Measurements from ENCODE around the gene CECR2. TPM values are rescaled to one million over a fixed set of nuclear protein-coding genes. Genes with fewer than 3 reads are reported as not detected.
A peak's percentile ranks its signal among the peaks of the same experiment; 100 is the strongest.

CECR2 gene
- polyA plus RNA-seq, 2 donors = 0.09 to 0.33 TPM

- Histone ChIP-seq H3K9me3 (ENCODE audit: control insufficient read depth in 2 of 2, insufficient read depth in 1 of 2, low read depth in 1 of 2, low read length in 1 of 2) (no peaks in the 10 kb centered on the region), H3K4me1 (ENCODE audit: control insufficient read depth in 2 of 2, insufficient read depth in 2 of 2, low read length in 1 of 2) (no peaks in the 10 kb centered on the region), H3K27ac (ENCODE audit: low read depth in 2 of 2, low read length in 1 of 2) (no peak overlapping the region), H3K27me3 (ENCODE audit: control insufficient read depth in 1 of 2, insufficient read depth in 2 of 2, low read length in 2 of 2) (no peaks in the 10 kb centered on the region), H3K36me3 (ENCODE audit: control insufficient read depth in 2 of 2, insufficient read depth in 2 of 2, low read length in 1 of 2) (no peaks in the 10 kb centered on the region), H3K4me3 (ENCODE audit: low read depth in 1 of 2, low read length in 2 of 2) (no peak overlapping the region)
- WGBS, 2 donors = 95 to 96% methylated on average over 13 to 14 of the region's 14 CpGs
These were observed 173.2 kb downstream of the CECR2 start for GRCh38 chr22:17542452-17542851.

GRCh38 chr22:17548010-17548755 is 178.9 kb downstream of the CECR2 start:
- no peak overlapping the region for H3K27ac ChIP-seq (ENCODE audit: low read depth in 2 of 2, low read length in 1 of 2)
- no peaks in the 10 kb centered on the region for H3K36me3 ChIP-seq (ENCODE audit: control insufficient read depth in 2 of 2, insufficient read depth in 2 of 2, low read length in 1 of 2)
- H3K4me1 ChIP-seq (ENCODE audit: control insufficient read depth in 2 of 2, insufficient read depth in 2 of 2, low read length in 1 of 2) = peaks cover 0 to 2% of the 10 kb centered on the region in 2 donors
- H3K9me3 ChIP-seq (ENCODE audit: control insufficient read depth in 2 of 2, insufficient read depth in 1 of 2, low read depth in 1 of 2, low read length in 1 of 2) = no peaks in the 10 kb centered on the region
- H3K27me3 ChIP-seq (ENCODE audit: control insufficient read depth in 1 of 2, insufficient read depth in 2 of 2, low read length in 2 of 2) = no peaks in the 10 kb centered on the region
- H3K4me3 ChIP-seq (ENCODE audit: low read depth in 1 of 2, low read length in 2 of 2) = no peak overlapping the region
- WGBS, 2 donors = 92 to 93% methylated on average over 22 to 23 of the region's 23 CpGs

GRCh38 chr22:17548756-17549035 is 179.4 kb downstream of the CECR2 start:
- 90 to 93% methylated on average over 5 of the region's 5 CpGs for WGBS, 2 donors
- H3K36me3 ChIP-seq (ENCODE audit: control insufficient read depth in 2 of 2, insufficient read depth in 2 of 2, low read length in 1 of 2) = no peaks in the 10 kb centered on the region
- H3K4me3 ChIP-seq (ENCODE audit: low read depth in 1 of 2, low read length in 2 of 2) = no peak overlapping the region
- H3K27ac ChIP-seq (ENCODE audit: low read depth in 2 of 2, low read length in 1 of 2) = no peak overlapping the region
- no peaks in the 10 kb centered on the region for H3K27me3 ChIP-seq (ENCODE audit: control insufficient read depth in 1 of 2, insufficient read depth in 2 of 2, low read length in 2 of 2)
- peaks cover 0 to 2% of the 10 kb centered on the region in 2 donors for H3K4me1 ChIP-seq (ENCODE audit: control insufficient read depth in 2 of 2, insufficient read depth in 2 of 2, low read length in 1 of 2)
- H3K9me3 ChIP-seq (ENCODE audit: control insufficient read depth in 2 of 2, insufficient read depth in 1 of 2, low read depth in 1 of 2, low read length in 1 of 2) = no peaks in the 10 kb centered on the region

DNA sequence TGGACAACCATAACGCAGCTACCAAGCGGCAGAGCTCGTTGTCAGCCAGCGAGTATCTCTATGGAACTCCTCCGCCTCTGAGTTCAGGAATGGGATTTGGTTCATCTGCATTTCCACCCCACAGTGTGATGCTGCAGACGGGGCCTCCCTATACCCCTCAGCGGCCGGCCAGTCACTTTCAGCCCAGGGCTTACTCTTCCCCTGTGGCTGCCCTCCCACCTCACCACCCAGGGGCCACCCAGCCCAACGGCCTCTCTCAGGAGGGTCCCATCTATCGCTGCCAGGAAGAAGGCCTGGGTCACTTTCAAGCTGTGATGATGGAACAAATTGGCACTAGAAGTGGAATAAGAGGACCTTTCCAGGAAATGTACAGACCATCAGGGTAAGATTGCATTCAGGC is 179.9 kb downstream of the CECR2 start:
- Histone ChIP-seq H3K27me3 (ENCODE audit: control insufficient read depth in 1 of 2, insufficient read depth in 2 of 2, low read length in 2 of 2) (no peaks in the 10 kb centered on the region), H3K4me3 (ENCODE audit: low read depth in 1 of 2, low read length in 2 of 2) (no peak overlapping the region), H3K27ac (ENCODE audit: low read depth in 2 of 2, low read length in 1 of 2) (no peak overlapping the region), H3K9me3 (ENCODE audit: control insufficient read depth in 2 of 2, insufficient read depth in 1 of 2, low read depth in 1 of 2, low read length in 1 of 2) (no peaks in the 10 kb centered on the region), H3K4me1 (ENCODE audit: control insufficient read depth in 2 of 2, insufficient read depth in 2 of 2, low read length in 1 of 2) (peaks cover 0 to 2% of the 10 kb centered on the region in 2 donors), H3K36me3 (ENCODE audit: control insufficient read depth in 2 of 2, insufficient read depth in 2 of 2, low read length in 1 of 2) (no peaks in the 10 kb centered on the region)
- 88 to 89% methylated on average over 10 of the region's 10 CpGs for WGBS, 2 donors

DNA sequence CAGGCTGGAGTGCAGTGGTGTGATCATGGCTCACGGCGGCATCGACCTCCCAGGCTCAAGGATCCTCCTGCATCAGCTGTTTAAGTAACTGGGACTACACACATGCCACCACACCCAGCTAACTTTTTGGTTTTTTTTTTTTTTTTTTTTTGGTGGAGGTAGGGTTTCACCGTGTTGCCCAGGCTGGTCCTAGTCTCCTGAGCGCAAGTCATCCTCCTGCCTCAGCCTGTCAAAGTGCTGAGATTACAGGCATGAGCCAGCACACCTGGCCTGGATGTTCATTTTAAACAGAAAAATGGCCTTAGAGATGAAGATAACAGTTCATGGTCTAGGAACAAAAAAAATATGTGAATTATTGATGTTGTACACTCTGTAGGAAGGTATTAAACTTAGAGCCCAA is 180.4 kb downstream of the CECR2 start:
- 48 to 68% methylated on average over 5 of the region's 5 CpGs for WGBS, 2 donors
- H3K27me3 ChIP-seq (ENCODE audit: control insufficient read depth in 1 of 2, insufficient read depth in 2 of 2, low read length in 2 of 2) = no peaks in the 10 kb centered on the region

GRCh38 chr22:17552737-17553136 is 183.5 kb downstream of the CECR2 start:
- Histone ChIP-seq H3K27me3 (ENCODE audit: control insufficient read depth in 1 of 2, insufficient read depth in 2 of 2, low read length in 2 of 2) (no peaks in the 10 kb centered on the region), H3K36me3 (ENCODE audit: control insufficient read depth in 2 of 2, insufficient read depth in 2 of 2, low read length in 1 of 2) (no peaks in the 10 kb centered on the region), H3K9me3 (ENCODE audit: control insufficient read depth in 2 of 2, insufficient read depth in 1 of 2, low read depth in 1 of 2, low read length in 1 of 2) (no peaks in the 10 kb centered on the region), H3K4me1 (ENCODE audit: control insufficient read depth in 2 of 2, insufficient read depth in 2 of 2, low read length in 1 of 2) (peaks cover 0 to 2% of the 10 kb centered on the region in 2 donors), H3K4me3 (ENCODE audit: low read depth in 1 of 2, low read length in 2 of 2) (no peak overlapping the region), H3K27ac (ENCODE audit: low read depth in 2 of 2, low read length in 1 of 2) (no peak overlapping the region)
- WGBS, 2 donors = 50 to 52% methylated on average over 7 of the region's 7 CpGs

More for the DNA sequence above, 180.4 kb downstream of the CECR2 start:
- Histone ChIP-seq H3K9me3 (ENCODE audit: control insufficient read depth in 2 of 2, insufficient read depth in 1 of 2, low read depth in 1 of 2, low read length in 1 of 2) (no peaks in the 10 kb centered on the region), H3K4me1 (ENCODE audit: control insufficient read depth in 2 of 2, insufficient read depth in 2 of 2, low read length in 1 of 2) (peaks cover 0 to 2% of the 10 kb centered on the region in 2 donors), H3K4me3 (ENCODE audit: low read depth in 1 of 2, low read length in 2 of 2) (no peak overlapping the region), H3K36me3 (ENCODE audit: control insufficient read depth in 2 of 2, insufficient read depth in 2 of 2, low read length in 1 of 2) (no peaks in the 10 kb centered on the region), H3K27ac (ENCODE audit: low read depth in 2 of 2, low read length in 1 of 2) (no peak overlapping the region)

DNA sequence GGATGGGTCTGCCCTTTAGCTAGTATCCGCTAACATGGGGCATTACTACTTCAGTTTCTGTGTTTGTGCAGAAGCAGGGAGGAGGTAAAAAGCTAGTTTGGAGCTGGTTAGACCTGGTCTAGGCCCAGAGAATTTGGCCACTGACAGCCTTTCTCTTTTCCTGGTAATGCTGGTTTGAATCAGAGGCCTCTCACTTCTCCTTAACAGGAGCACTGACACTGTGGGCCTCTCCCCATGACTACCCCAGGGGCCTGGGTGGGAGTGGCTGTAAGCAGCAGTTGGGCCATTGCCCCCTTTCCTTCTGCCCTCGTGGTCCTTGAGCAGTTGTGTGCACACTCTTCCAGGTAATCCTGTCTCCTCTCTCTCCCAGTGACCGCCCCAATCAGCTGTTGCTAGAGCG is 185.6 kb downstream of the CECR2 start:
- Histone ChIP-seq H3K27me3 (ENCODE audit: control insufficient read depth in 1 of 2, insufficient read depth in 2 of 2, low read length in 2 of 2) (no peaks in the 10 kb centered on the region), H3K36me3 (ENCODE audit: control insufficient read depth in 2 of 2, insufficient read depth in 2 of 2, low read length in 1 of 2) (no peaks in the 10 kb centered on the region), H3K9me3 (ENCODE audit: control insufficient read depth in 2 of 2, insufficient read depth in 1 of 2, low read depth in 1 of 2, low read length in 1 of 2) (no peaks in the 10 kb centered on the region), H3K27ac (ENCODE audit: low read depth in 2 of 2, low read length in 1 of 2) (no peak overlapping the region), H3K4me1 (ENCODE audit: control insufficient read depth in 2 of 2, insufficient read depth in 2 of 2, low read length in 1 of 2) (peaks cover 0 to 2% of the 10 kb centered on the region in 2 donors), H3K4me3 (ENCODE audit: low read depth in 1 of 2, low read length in 2 of 2) (no peak overlapping the region)
- 81 to 83% methylated on average over 4 of the region's 4 CpGs for WGBS, 2 donors

DNA sequence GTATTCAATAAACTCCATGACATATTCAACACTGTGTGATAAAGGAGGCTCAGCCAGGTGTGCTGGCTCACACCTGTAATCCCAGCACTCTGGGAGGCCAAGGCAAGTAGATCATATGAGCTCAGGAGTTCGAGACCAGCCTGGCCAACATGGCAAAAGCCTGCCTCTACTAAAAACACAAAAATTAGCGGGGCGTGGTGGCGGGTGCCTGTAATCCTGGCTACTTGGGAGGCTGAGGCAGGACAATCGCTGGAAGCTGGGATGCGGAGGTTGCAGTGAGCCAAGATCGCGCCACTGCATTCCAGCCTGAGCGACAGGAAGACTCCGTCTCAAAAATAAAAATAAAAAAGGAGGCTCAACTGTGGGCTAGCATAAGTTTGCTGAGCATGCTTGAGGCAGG is 189.9 kb downstream of the CECR2 start:
- Histone ChIP-seq H3K36me3 (ENCODE audit: control insufficient read depth in 2 of 2, insufficient read depth in 2 of 2, low read length in 1 of 2) (no peaks in the 10 kb centered on the region), H3K9me3 (ENCODE audit: control insufficient read depth in 2 of 2, insufficient read depth in 1 of 2, low read depth in 1 of 2, low read length in 1 of 2) (no peaks in the 10 kb centered on the region), H3K27me3 (ENCODE audit: control insufficient read depth in 1 of 2, insufficient read depth in 2 of 2, low read length in 2 of 2) (no peaks in the 10 kb centered on the region), H3K27ac (ENCODE audit: low read depth in 2 of 2, low read length in 1 of 2) (no peak overlapping the region), H3K4me1 (ENCODE audit: control insufficient read depth in 2 of 2, insufficient read depth in 2 of 2, low read length in 1 of 2) (peaks cover 0 to 2% of the 10 kb centered on the region in 2 donors), H3K4me3 (ENCODE audit: low read depth in 1 of 2, low read length in 2 of 2) (no peak overlapping the region)
- 91 to 92% methylated on average over 10 of the region's 10 CpGs for WGBS, 2 donors

DNA sequence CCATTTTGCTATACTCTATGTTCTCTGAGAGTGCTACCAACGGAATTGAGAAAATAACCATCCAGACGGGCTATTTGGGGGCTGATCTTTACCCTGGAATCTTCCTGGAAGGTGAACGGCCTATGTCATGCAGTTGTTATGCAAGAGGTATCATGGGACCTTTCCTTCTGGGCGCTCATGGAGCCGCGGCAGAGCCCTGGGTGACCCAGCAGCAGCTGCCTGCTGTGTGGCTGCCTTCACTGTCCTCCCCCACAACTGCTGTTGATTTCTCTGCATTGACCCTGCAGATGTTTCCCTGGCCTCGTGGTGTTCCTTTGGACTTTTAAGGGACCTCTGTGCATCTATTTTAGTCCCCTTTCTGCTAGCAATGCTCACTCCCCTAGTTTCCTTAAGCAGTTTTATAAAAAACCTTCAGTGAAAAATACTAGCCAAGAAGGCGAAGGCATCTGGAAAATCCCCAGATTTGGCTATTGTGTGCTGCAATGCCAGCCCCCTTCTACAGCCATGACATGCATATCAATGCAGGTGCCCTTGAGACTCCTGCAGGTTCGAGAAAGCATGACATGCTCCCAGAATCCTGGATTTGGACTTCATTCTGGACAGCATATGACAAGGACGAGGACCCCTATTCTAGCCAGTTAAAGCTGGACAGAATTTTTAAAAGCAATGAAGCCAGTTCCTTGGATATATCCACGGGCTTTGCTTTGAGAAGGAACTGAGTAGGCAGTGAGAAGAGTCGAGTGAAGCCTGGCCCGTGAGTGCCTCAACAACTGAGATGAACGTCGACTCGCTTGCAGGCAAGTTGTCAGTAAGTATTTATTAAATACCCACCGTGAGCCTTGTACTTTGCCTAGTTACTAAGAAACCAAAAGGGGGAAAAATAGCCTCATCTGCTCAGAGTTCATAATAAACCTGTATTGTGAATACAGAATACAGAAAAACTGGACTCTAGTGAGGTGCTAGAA is 193.9 kb downstream of the CECR2 start, which contains the start of gene SLC25A18:
Gene SLC25A18 (plus strand): TSS at position 593 of the 965 bp plus-strand sequence. CDS start 16,447 bp downstream, outside the sequence.
- Histone ChIP-seq H3K4me3 (ENCODE audit: low read depth in 1 of 2, low read length in 2 of 2) (no peak within 1 kb of the TSS), H3K27me3 (ENCODE audit: control insufficient read depth in 1 of 2, insufficient read depth in 2 of 2, low read length in 2 of 2) (no peaks in the 10 kb centered on the region), H3K4me1 (ENCODE audit: control insufficient read depth in 2 of 2, insufficient read depth in 2 of 2, low read length in 1 of 2) (peaks cover 0 to 2% of the 10 kb centered on the region in 2 donors), H3K36me3 (ENCODE audit: control insufficient read depth in 2 of 2, insufficient read depth in 2 of 2, low read length in 1 of 2) (no peaks in the 10 kb centered on the region), H3K27ac (ENCODE audit: low read depth in 2 of 2, low read length in 1 of 2) (peak within 1 kb of the TSS in 1 of 2 donors; percentile 26), H3K9me3 (ENCODE audit: control insufficient read depth in 2 of 2, insufficient read depth in 1 of 2, low read depth in 1 of 2, low read length in 1 of 2) (no peaks in the 10 kb centered on the region)
- 67 to 70% methylated on average over 17 of the region's 17 CpGs for whole genome bisulfite sequencing, 2 donors
